ENCODE data around the gene CETN3.
A peak's percentile ranks its signal among the peaks of the same experiment; 100 is the strongest.

Gene CETN3

DNA sequence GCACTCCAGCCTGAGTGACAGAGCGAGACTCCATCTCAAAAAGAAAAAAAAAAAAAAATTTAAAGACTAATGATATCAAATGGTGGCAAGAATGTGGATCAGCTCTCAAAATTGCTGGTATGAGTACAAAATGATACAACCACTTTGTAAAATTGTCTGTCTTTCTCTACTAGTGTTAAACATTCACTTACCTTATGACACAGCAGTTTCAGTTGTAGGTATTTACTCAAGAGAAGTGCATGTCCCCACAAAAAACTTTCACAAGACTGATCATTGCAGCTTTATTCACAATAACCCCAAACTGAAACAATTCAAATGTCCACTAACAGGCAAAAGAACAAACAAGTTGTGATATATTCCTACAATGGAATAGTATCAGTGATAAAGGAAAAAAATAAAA lies 14.7 kb upstream of the CETN3 start:
- H4K20me1 ChIP-seq (ENCODE audit: insufficient read depth, low read length) = no peaks in the 10 kb centered on the region
- no peaks in the 10 kb centered on the region for H3K36me3 ChIP-seq (replicated peaks; ENCODE audit: insufficient read depth, low read length)
- no peaks in the 10 kb centered on the region for H3K27me3 ChIP-seq (replicated peaks; ENCODE audit: insufficient read depth, low read length)
- H3F3A ChIP-seq (ENCODE audit: insufficient read depth, low read length) = no peaks in the 10 kb centered on the region
- TF ChIP-seq EZH2phosphoT487 (IDR thresholded peaks at IDR 0.05; ENCODE audit: low read length) = no peak
- TF ChIP-seq EZH2 (optimal IDR thresholded peaks at IDR 0.05; ENCODE audit: low read depth, low read length) = no peak
- TF ChIP-seq, protein P1, sequence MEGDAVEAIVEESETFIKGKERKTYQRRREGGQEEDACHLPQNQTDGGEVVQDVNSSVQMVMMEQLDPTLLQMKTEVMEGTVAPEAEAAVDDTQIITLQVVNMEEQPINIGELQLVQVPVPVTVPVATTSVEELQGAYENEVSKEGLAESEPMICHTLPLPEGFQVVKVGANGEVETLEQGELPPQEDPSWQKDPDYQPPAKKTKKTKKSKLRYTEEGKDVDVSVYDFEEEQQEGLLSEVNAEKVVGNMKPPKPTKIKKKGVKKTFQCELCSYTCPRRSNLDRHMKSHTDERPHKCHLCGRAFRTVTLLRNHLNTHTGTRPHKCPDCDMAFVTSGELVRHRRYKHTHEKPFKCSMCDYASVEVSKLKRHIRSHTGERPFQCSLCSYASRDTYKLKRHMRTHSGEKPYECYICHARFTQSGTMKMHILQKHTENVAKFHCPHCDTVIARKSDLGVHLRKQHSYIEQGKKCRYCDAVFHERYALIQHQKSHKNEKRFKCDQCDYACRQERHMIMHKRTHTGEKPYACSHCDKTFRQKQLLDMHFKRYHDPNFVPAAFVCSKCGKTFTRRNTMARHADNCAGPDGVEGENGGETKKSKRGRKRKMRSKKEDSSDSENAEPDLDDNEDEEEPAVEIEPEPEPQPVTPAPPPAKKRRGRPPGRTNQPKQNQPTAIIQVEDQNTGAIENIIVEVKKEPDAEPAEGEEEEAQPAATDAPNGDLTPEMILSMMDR (IDR thresholded peaks at IDR 0.05; ENCODE audit: low read length) = no peak
- no peak overlapping the region for H3K9ac ChIP-seq (ENCODE audit: low read length)
- H3K9me2 ChIP-seq (replicated peaks; ENCODE audit: insufficient read depth, low read length) = no peaks in the 10 kb centered on the region
- H3K9me3 ChIP-seq (replicated peaks; ENCODE audit: insufficient read depth, low read length) = no peaks in the 10 kb centered on the region
- no peak overlapping the region for H2AFZ ChIP-seq (ENCODE audit: low read length)
- no peak overlapping the region for H3K4me3 ChIP-seq (ENCODE audit: low read length)
- H3K79me2 ChIP-seq (ENCODE audit: low read length) = no peaks in the 10 kb centered on the region
- H3K4me2 ChIP-seq (ENCODE audit: low read depth, low read length) = no peak overlapping the region
- H3K4me1 ChIP-seq (ENCODE audit: low read length) = no peaks in the 10 kb centered on the region
- H3K27ac ChIP-seq (ENCODE audit: low read length) = no peak overlapping the region
- peak; percentile 46 for DNase-seq

DNA sequence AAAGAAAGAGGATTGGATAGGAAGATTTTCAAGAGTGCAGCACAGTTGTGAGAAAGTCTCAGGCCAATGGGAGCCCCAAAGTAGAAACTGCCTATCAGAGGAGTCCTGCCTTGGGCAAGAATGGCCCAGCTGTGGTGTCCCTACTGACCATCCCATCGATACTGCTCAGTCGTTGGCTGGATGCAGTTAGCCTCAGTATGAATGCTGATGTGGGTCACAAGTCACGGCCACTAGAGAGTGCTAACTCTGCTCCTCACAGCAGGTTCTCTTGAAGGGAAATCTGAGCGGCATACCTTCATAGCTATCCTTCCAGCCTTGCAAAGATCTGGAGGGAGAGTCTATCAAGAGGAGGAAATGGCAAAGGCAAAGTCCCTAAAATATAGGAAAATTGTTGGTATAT lies 11.6 kb upstream of the CETN3 start:
- H3K27ac ChIP-seq (ENCODE audit: low read length) = no peak overlapping the region
- H3K36me3 ChIP-seq (replicated peaks; ENCODE audit: insufficient read depth, low read length) = no peaks in the 10 kb centered on the region
- H3K9me2 ChIP-seq (replicated peaks; ENCODE audit: insufficient read depth, low read length) = no peaks in the 10 kb centered on the region
- no peak overlapping the region for H3K4me2 ChIP-seq (ENCODE audit: low read depth, low read length)
- H3K9ac ChIP-seq (ENCODE audit: low read length) = no peak overlapping the region
- no peak for TF ChIP-seq EZH2phosphoT487 (IDR thresholded peaks at IDR 0.05; ENCODE audit: low read length)
- TF ChIP-seq EZH2 (optimal IDR thresholded peaks at IDR 0.05; ENCODE audit: low read depth, low read length) = no peak
- TF ChIP-seq, protein P1 (IDR thresholded peaks at IDR 0.05; ENCODE audit: low read length) = no peak
- no peak for DNase-seq
- no peaks in the 10 kb centered on the region for H3K9me3 ChIP-seq (replicated peaks; ENCODE audit: insufficient read depth, low read length)
- no peaks in the 10 kb centered on the region for H3K4me1 ChIP-seq (ENCODE audit: low read length)
- H3K79me2 ChIP-seq (ENCODE audit: low read length) = no peaks in the 10 kb centered on the region
- no peaks in the 10 kb centered on the region for H3K27me3 ChIP-seq (replicated peaks; ENCODE audit: insufficient read depth, low read length)
- H2AFZ ChIP-seq (ENCODE audit: low read length) = no peak overlapping the region
- H3F3A ChIP-seq (ENCODE audit: insufficient read depth, low read length) = no peaks in the 10 kb centered on the region
- no peaks in the 10 kb centered on the region for H4K20me1 ChIP-seq (ENCODE audit: insufficient read depth, low read length)
- H3K4me3 ChIP-seq (ENCODE audit: low read length) = no peak overlapping the region

DNA sequence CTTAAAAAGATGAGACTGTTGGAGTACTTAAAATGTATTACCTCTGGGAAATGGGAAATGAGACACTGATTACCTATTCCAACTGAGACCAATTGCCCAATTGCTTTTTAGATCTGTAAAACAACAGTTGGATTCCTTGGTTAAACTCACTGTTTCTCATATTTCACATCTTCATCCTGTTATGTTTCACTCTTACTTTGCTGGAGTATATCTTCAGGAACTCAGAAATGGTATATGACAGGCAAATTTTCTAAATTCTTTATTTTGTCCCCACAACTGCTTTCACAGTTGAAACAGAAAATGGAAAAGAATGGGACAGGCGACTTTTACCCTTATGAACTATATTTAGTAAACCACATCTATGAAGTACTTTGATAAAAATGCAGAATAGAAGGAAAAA lies 8.7 kb upstream of the CETN3 start:
- Histone ChIP-seq H3K4me3 (ENCODE audit: low read length) (no peak overlapping the region), H3K36me3 (replicated peaks; ENCODE audit: insufficient read depth, low read length) (no peaks in the 10 kb centered on the region), H4K20me1 (ENCODE audit: insufficient read depth, low read length) (no peaks in the 10 kb centered on the region), H3F3A (ENCODE audit: insufficient read depth, low read length) (no peaks in the 10 kb centered on the region), H3K27me3 (replicated peaks; ENCODE audit: insufficient read depth, low read length) (no peaks in the 10 kb centered on the region), H2AFZ (ENCODE audit: low read length) (no peak overlapping the region), H3K9me3 (replicated peaks; ENCODE audit: insufficient read depth, low read length) (no peaks in the 10 kb centered on the region), H3K79me2 (ENCODE audit: low read length) (no peaks in the 10 kb centered on the region), H3K4me1 (ENCODE audit: low read length) (no peaks in the 10 kb centered on the region), H3K9ac (ENCODE audit: low read length) (no peak overlapping the region), H3K27ac (ENCODE audit: low read length) (no peak overlapping the region), H3K4me2 (ENCODE audit: low read depth, low read length) (no peak overlapping the region), H3K9me2 (replicated peaks; ENCODE audit: insufficient read depth, low read length) (no peaks in the 10 kb centered on the region)
- DNase-seq = no peak
- no peak for TF ChIP-seq EZH2phosphoT487 (IDR thresholded peaks at IDR 0.05; ENCODE audit: low read length)
- TF ChIP-seq, protein P1 (IDR thresholded peaks at IDR 0.05; ENCODE audit: low read length) = no peak
- no peak for TF ChIP-seq EZH2 (optimal IDR thresholded peaks at IDR 0.05; ENCODE audit: low read depth, low read length)
